K562 (cell line): Measurements from ENCODE around the gene SEMA6B. TPM values are rescaled to one million over a fixed set of nuclear protein-coding genes. Genes with fewer than 3 reads are reported as not detected.
A peak's percentile ranks its signal among the peaks of the same experiment; 100 is the strongest.

Experiments
- ARHGAP35 ChIP-seq: fragments of 450-650 bp; IDR thresholded peaks from 2 replicates; pipeline ENCODE4 v1.6.1; 2018; ENCODE audit not compliant: partially characterized antibody
- ARID1B ChIP-seq: fragments of 450-650 bp; IDR thresholded peaks from 2 replicates; pipeline ENCODE4 v1.6.1; 2016; ENCODE audit warnings: antibody characterized with exemption, mild to moderate bottlenecking, inconsistent platforms
- ASH1L ChIP-seq: fragments of 450-650 bp; IDR thresholded peaks from 2 replicates; pipeline ENCODE4 v1.6.1; 2018; ENCODE audit warnings: borderline replicate concordance, mild to moderate bottlenecking, low read depth; ENCODE audit not compliant: partially characterized antibody
- ATF7 ChIP-seq: fragments of 450-650 bp; IDR thresholded peaks from 2 replicates; pipeline ENCODE4 v1.7.1; 2014; ENCODE audit warnings: mild to moderate bottlenecking, moderate library complexity
- CBX1 ChIP-seq: sonication (generic); IDR thresholded peaks from 2 replicates; pipeline ENCODE4 v1.6.1; 2016; ENCODE audit warnings: antibody characterized with exemption, low read depth, mild to moderate bottlenecking
- JUND ChIP-seq, 2 experiments: IDR thresholded peaks; 2 replicates in 1 of 2; 3 replicates in 1 of 2; pipeline ENCODE4 v1.6.1; 2011; ENCODE audit warnings: borderline replicate concordance in 2 of 2, low read depth in 2 of 2, low read length in 2 of 2, improper control_type of control experiment in 1 of 2, missing biosample characterization in 1 of 2, missing genetic modification characterization in 1 of 2, missing genetic modification reagents in 1 of 2
- L3MBTL2 ChIP-seq: fragments of 450-650 bp; IDR thresholded peaks from 2 replicates; pipeline ENCODE4 v1.6.1; 2016; ENCODE audit warnings: mild to moderate bottlenecking, moderate library complexity
- PHF20 ChIP-seq: fragments of 450-650 bp; IDR thresholded peaks from 2 replicates; pipeline ENCODE4 v1.6.1; 2018; ENCODE audit not compliant: partially characterized antibody
- RBM25 ChIP-seq: fragments of 200-400 bp; formaldehyde crosslinking; IDR thresholded peaks from 2 replicates; pipeline ENCODE4 v1.6.1; 2018; ENCODE audit warnings: low read length, low read depth, moderate library complexity; ENCODE audit not compliant: severe bottlenecking
- SOX6 ChIP-seq: fragments of 450-650 bp; IDR thresholded peaks from 2 replicates; pipeline ENCODE4 v1.6.1; 2014; ENCODE audit warnings: mild to moderate bottlenecking
- TEAD4 ChIP-seq, 2 experiments: sonication (generic) in 1 of 2; formaldehyde crosslinking in 1 of 2; IDR thresholded peaks; 2 replicates each; pipeline versions ENCODE4 v1.6.1 to v1.8.0; 2012 to 2022; ENCODE audit warnings: borderline replicate concordance in 1 of 2, inconsistent platforms in 1 of 2, low read length in 1 of 2, mild to moderate bottlenecking in 1 of 2, missing genetic modification reagents in 1 of 2
- THRAP3 ChIP-seq: fragments of 450-650 bp; IDR thresholded peaks from 2 replicates; pipeline ENCODE4 v1.6.1; 2016; ENCODE audit warnings: mild to moderate bottlenecking, inconsistent platforms, borderline replicate concordance
- ZC3H8 ChIP-seq: fragments of 450-650 bp; IDR thresholded peaks from 2 replicates; pipeline ENCODE4 v1.6.1; 2017
- ZNF121 ChIP-seq: sonication (generic); formaldehyde crosslinking; conservative IDR thresholded peaks from 2 replicates; pipeline ENCODE4 v1.8.0; 2022; ENCODE audit warnings: missing genetic modification reagents
- polyA plus RNA-seq, 8 experiments: library from polyadenylated mRNA; depleted of rRNA in 4 of 8; stranded (reverse) in 5 of 8; unstranded in 3 of 8; fragments of >200 nt; fragmentation: Nextera tagmentation in 2 of 8; fragmentation: Illumina TruSeq in 1 of 8; extraction: Ambion mirVana in 2 of 8; extraction: Trizol in 1 of 8; gene quantifications; 2 replicates each; pipeline versions ENCODE4 v1.2.1 to v1.2.3, GENCODE V29; 2011 to 2014; ENCODE audit warnings: inconsistent platforms in 1 of 8, missing spikeins in 1 of 8
- total RNA-seq, 7 experiments: library from RNA; depleted of rRNA in 6 of 7; stranded (reverse); fragments of >200 nt in 6 of 7; fragmentation: Illumina TruSeq in 2 of 7; extraction: Trizol in 2 of 7; gene quantifications; 2 replicates each; pipeline versions ENCODE4 v1.2.1 to v1.2.3, GENCODE V29; 2011 to 2021; ENCODE audit warnings: low replicate concordance in 1 of 7
- TF ChIP-seq, protein P1 (sequence below), 2 experiments: fragments of 450-650 bp; IDR thresholded peaks; 2 replicates each; pipeline ENCODE4 v1.6.1; 2016
- TF ChIP-seq, protein P2 (sequence below): fragments of 250-450 bp; sonication (Bioruptor Pico); IDR thresholded peaks from 2 replicates; pipeline ENCODE4 v1.9.0; 2021; ENCODE audit warnings: mild to moderate bottlenecking, inconsistent platforms
- TF ChIP-seq, protein P3 (sequence below): fragments of 450-650 bp; IDR thresholded peaks from 2 replicates; pipeline ENCODE4 v1.6.1; 2016; ENCODE audit warnings: antibody characterized with exemption
- TF ChIP-seq, protein P4 (sequence below), 3 experiments: IDR thresholded peaks in 2 of 3; conservative IDR thresholded peaks in 1 of 3; 2 replicates each; pipeline ENCODE4 v1.5.1; 2011 to 2012; ENCODE audit warnings: low read length in 3 of 3, mild to moderate bottlenecking in 3 of 3, control low read depth in 2 of 3, improper control_type of control experiment in 1 of 3, inconsistent platforms in 1 of 3, low read depth in 1 of 3, mixed read lengths in 1 of 3, moderate library complexity in 1 of 3; ENCODE audit not compliant: insufficient read depth in 2 of 3

The SEMA6B gene
- total and polyA plus RNA-seq, 9 of the 15 experiments (the other 6 are each of a cell fraction or from before 2014, with no cell fraction given): 0.65 to 4.6 (median 2.5) TPM; not detected in 2

DNA sequence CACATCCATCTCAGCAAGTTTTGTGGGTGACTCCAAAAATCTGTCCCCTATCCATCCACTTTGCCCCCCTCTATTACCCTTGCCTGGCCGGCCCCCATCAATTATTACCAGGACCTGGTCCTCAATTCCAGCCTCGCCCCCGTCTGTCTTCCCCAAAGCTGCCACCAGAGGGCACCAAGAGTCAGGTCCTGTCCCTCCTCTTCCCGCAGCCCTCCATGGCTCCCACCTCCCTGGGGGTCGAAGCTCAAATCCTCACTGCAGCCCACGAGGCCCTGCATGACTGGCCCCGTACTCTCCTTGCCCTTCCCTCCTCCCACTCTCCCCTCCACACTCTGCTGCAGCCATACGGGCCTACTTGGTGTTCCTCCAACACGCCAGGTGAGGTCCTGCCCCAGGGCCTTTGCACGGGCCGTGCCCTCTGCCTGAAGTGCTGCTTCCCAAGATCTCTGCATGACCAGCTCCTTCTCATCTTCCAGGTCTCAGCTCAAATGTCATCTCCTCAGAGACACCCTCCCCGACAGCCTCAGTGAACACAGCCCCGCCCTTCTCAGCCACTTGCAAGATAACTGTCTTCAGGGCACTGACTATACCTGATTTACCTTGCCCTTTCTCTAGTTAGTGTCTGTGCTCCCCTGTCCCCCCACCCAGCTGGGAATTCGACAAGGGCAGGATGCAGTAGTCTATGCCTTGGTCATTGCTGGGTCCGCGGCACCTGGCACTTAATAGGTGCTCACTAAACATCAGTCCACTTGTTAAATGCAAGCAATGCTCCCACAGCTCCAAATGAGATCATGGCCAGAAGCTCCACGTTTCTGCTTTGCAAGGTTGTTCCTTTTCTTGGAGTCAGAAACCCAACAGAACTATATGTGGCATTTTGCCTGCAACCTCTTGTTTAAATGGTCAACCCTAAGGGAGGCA lies 16.8 kb upstream of the SEMA6B start (continued):
- TF ChIP-seq, protein P1, sequence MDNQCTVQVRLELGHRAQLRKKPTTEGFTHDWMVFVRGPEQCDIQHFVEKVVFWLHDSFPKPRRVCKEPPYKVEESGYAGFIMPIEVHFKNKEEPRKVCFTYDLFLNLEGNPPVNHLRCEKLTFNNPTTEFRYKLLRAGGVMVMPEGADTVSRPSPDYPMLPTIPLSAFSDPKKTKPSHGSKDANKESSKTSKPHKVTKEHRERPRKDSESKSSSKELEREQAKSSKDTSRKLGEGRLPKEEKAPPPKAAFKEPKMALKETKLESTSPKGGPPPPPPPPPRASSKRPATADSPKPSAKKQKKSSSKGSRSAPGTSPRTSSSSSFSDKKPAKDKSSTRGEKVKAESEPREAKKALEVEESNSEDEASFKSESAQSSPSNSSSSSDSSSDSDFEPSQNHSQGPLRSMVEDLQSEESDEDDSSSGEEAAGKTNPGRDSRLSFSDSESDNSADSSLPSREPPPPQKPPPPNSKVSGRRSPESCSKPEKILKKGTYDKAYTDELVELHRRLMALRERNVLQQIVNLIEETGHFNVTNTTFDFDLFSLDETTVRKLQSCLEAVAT (IDR thresholded peaks at IDR 0.05): peak in 1 of 2 experiments; percentile 47; a peak in 1 of 4 replicates
- peak; percentile 16; the same call in 1 of the 2 replicates for TF ChIP-seq ATF7
- TF ChIP-seq RBM25: peak; percentile 94
- 0 out of 2 replicates have a peak, but pooled peaks have one; percentile 41 for TF ChIP-seq ZC3H8
- TF ChIP-seq, protein P2, sequence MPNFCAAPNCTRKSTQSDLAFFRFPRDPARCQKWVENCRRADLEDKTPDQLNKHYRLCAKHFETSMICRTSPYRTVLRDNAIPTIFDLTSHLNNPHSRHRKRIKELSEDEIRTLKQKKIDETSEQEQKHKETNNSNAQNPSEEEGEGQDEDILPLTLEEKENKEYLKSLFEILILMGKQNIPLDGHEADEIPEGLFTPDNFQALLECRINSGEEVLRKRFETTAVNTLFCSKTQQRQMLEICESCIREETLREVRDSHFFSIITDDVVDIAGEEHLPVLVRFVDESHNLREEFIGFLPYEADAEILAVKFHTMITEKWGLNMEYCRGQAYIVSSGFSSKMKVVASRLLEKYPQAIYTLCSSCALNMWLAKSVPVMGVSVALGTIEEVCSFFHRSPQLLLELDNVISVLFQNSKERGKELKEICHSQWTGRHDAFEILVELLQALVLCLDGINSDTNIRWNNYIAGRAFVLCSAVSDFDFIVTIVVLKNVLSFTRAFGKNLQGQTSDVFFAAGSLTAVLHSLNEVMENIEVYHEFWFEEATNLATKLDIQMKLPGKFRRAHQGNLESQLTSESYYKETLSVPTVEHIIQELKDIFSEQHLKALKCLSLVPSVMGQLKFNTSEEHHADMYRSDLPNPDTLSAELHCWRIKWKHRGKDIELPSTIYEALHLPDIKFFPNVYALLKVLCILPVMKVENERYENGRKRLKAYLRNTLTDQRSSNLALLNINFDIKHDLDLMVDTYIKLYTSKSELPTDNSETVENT (CRISPR knock-in tag): 0 out of 2 replicates have a peak, but pooled peaks have one; percentile 40
- TF ChIP-seq ZNF121 (CRISPR knock-in tag): no peak
- TF ChIP-seq L3MBTL2: peak; percentile 41; the same call in 1 of the 2 replicates
- peak; percentile 68; the same call in 1 of the 2 replicates for TF ChIP-seq CBX1
- TF ChIP-seq ASH1L: peak; percentile 34
- TF ChIP-seq JUND (IDR thresholded peaks at IDR 0.05; ENCODE audit: borderline replicate concordance, low read depth, low read length): 0 out of 2 replicates have a peak, but pooled peaks have one; percentile 10
- TF ChIP-seq JUND (tag; IDR thresholded peaks at IDR 0.05; ENCODE audit: borderline replicate concordance, low read depth, low read length): no peak; the same call in 2 of the 3 replicates
- 0 out of 2 replicates have a peak, but pooled peaks have one; percentile 7 for TF ChIP-seq TEAD4 (IDR thresholded peaks at IDR 0.05; ENCODE audit: low read length)
- no peak for TF ChIP-seq TEAD4 (CRISPR knock-in tag; IDR thresholded peaks at IDR 0.05; ENCODE audit: borderline replicate concordance)
- TF ChIP-seq PHF20: peak; percentile 63
- 0 out of 2 replicates have a peak, but pooled peaks have one; percentile 9 for TF ChIP-seq SOX6
- 0 out of 2 replicates have a peak, but pooled peaks have one; percentile 29 for TF ChIP-seq THRAP3
- TF ChIP-seq, protein P3, sequence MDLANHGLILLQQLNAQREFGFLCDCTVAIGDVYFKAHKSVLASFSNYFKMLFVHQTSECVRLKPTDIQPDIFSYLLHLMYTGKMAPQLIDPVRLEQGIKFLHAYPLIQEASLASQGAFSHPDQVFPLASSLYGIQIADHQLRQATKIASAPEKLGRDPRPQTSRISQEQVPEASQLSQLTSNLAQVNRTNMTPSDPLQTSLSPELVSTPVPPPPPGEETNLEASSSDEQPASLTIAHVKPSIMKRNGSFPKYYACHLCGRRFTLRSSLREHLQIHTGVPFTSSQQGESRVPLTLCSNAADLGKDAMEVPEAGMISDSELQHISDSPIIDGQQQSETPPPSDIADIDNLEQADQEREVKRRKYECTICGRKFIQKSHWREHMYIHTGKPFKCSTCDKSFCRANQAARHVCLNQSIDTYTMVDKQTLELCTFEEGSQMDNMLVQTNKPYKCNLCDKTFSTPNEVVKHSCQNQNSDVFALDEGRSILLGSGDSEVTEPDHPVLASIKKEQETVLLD: peak; percentile 60; the same call in 1 of the 2 replicates
- peak; percentile 36 for TF ChIP-seq ARHGAP35
- TF ChIP-seq, protein P4, sequence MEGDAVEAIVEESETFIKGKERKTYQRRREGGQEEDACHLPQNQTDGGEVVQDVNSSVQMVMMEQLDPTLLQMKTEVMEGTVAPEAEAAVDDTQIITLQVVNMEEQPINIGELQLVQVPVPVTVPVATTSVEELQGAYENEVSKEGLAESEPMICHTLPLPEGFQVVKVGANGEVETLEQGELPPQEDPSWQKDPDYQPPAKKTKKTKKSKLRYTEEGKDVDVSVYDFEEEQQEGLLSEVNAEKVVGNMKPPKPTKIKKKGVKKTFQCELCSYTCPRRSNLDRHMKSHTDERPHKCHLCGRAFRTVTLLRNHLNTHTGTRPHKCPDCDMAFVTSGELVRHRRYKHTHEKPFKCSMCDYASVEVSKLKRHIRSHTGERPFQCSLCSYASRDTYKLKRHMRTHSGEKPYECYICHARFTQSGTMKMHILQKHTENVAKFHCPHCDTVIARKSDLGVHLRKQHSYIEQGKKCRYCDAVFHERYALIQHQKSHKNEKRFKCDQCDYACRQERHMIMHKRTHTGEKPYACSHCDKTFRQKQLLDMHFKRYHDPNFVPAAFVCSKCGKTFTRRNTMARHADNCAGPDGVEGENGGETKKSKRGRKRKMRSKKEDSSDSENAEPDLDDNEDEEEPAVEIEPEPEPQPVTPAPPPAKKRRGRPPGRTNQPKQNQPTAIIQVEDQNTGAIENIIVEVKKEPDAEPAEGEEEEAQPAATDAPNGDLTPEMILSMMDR (IDR thresholded peaks at IDR 0.05 in 2 of 3, conservative IDR thresholded peaks at IDR 0.05 in 1 of 3; ENCODE audit: insufficient read depth in 2 of 3, low read depth in 1 of 3, low read length in 3 of 3): peak; percentile 75 to 89 (median 76)
- TF ChIP-seq ARID1B: peak; percentile 33; the same call in 1 of the 2 replicates
